ENCODE measurements around the gene MYMX.
A peak's percentile ranks its signal among the peaks of the same experiment; 100 is the strongest.
"Not testable (repeated sequence)": the region's sequence is repeated elsewhere in the genome, so short reads cannot be mapped to it uniquely, and the experiment has no call there.

The MYMX gene

GRCh38 chr6:44230034-44230675, 13.4 kb downstream of the MYMX start:
- DNase-seq (ENCODE audit: low read depth in 3 of 3, low spot score in 1 of 3) = no peak

- not testable (repeated sequence) for DNase-seq (ENCODE audit: low read depth in 3 of 3, low spot score in 1 of 3)
Observed at GRCh38 chr6:44231426-44231825, 14.7 kb downstream of the MYMX start.

- no peak for DNase-seq (ENCODE audit: low read depth in 3 of 3, low spot score in 1 of 3)
Observed at GRCh38 chr6:44232676-44233566, 16.2 kb downstream of the MYMX start.

- no peak for DNase-seq (ENCODE audit: low read depth in 3 of 3, low spot score in 1 of 3)
Observed at GRCh38 chr6:44233567-44234100, 16.9 kb downstream of the MYMX start.

- no peak for DNase-seq (ENCODE audit: low read depth in 3 of 3, low spot score in 1 of 3)
Observed at GRCh38 chr6:44234101-44235025, 17.6 kb downstream of the MYMX start.

- no peak for DNase-seq (ENCODE audit: low read depth in 3 of 3, low spot score in 1 of 3)
Observed at GRCh38 chr6:44235269-44235668, 18.5 kb downstream of the MYMX start.

- no peak for DNase-seq (ENCODE audit: low read depth in 3 of 3, low spot score in 1 of 3)
Observed at GRCh38 chr6:44235891-44236516, 19.3 kb downstream of the MYMX start.

- DNase-seq (ENCODE audit: low read depth in 3 of 3, low spot score in 1 of 3) = no peak
Observed at GRCh38 chr6:44237021-44237812, 20.5 kb downstream of the MYMX start.

GRCh38 chr6:44237813-44238433, 21.2 kb downstream of the MYMX start:
- peak; percentile 38 to 66 (median 58) for DNase-seq (ENCODE audit: low read depth in 3 of 3, low spot score in 1 of 3)

GRCh38 chr6:44238687-44239350, 22.1 kb downstream of the MYMX start:
- no peak for DNase-seq (ENCODE audit: low read depth in 3 of 3, low spot score in 1 of 3)

GRCh38 chr6:44243345-44243744, 26.6 kb downstream of the MYMX start:
- no peak for DNase-seq (ENCODE audit: low read depth in 3 of 3, low spot score in 1 of 3)

GRCh38 chr6:44245391-44245911, 28.7 kb downstream of the MYMX start:
- no peak for DNase-seq (ENCODE audit: low read depth in 3 of 3, low spot score in 1 of 3)

- DNase-seq (ENCODE audit: low read depth in 3 of 3, low spot score in 1 of 3) = peak in 2 of 3 donors; percentile 69 to 86
Observed at GRCh38 chr6:44245912-44246662, 29.4 kb downstream of the MYMX start.

GRCh38 chr6:44246663-44247337, 30.1 kb downstream of the MYMX start, which contains the start of gene HSP90AB1:
HSP90AB1 (plus strand) TSS chr6:44247101; CDS start chr6:44248630, 1,529 bp downstream.
- peak; percentile 84 to 95 (median 92) for DNase-seq (ENCODE audit: low read depth in 3 of 3, low spot score in 1 of 3)

GRCh38 chr6:44247338-44248302, 30.9 kb downstream of the MYMX start:
- peak; percentile 77 to 84 (median 80) for DNase-seq (ENCODE audit: low read depth in 3 of 3, low spot score in 1 of 3)

GRCh38 chr6:44248579-44248978, 31.9 kb downstream of the MYMX start:
- DNase-seq (ENCODE audit: low read depth in 3 of 3, low spot score in 1 of 3) = no peak
